HCT116 (cell line): ENCODE measurements around the gene FHIT.

Experiments used
- ATF3 ChIP-seq: IDR thresholded peaks from 2 replicates; pipeline ENCODE4 v1.6.1; 2012
- EGR1 ChIP-seq: IDR thresholded peaks from 2 replicates; pipeline ENCODE4 v1.6.1; 2012; ENCODE audit warnings: low read depth
- EZH2 ChIP-seq: fragments of 200-600 bp; sonication (generic); IDR thresholded peaks from 2 replicates; pipeline ENCODE4 v1.6.1; 2017; ENCODE audit warnings: antibody characterized with exemption, mixed run types
- EZH2phosphoT487 ChIP-seq: fragments of 200-600 bp; IDR thresholded peaks from 2 replicates; pipeline ENCODE4 v1.6.1; 2018; ENCODE audit warnings: antibody characterized with exemption, borderline replicate concordance
- POLR2A ChIP-seq: IDR thresholded peaks from 2 replicates; pipeline ENCODE4 v1.7.0; 2011; ENCODE audit warnings: borderline replicate concordance; ENCODE audit not compliant: insufficient read depth, insufficient read length; ENCODE audit errors: extremely low read depth
- POLR2AphosphoS5 ChIP-seq: IDR thresholded peaks from 2 replicates; pipeline ENCODE4 v1.6.1; 2011; ENCODE audit warnings: mild to moderate bottlenecking, low read depth, low read length, moderate library complexity
- RAD21 ChIP-seq: IDR thresholded peaks from 2 replicates; pipeline ENCODE4 v1.6.1; 2012; ENCODE audit warnings: low read depth, mild to moderate bottlenecking
- SIN3A ChIP-seq: IDR thresholded peaks from 2 replicates; pipeline ENCODE4 v1.6.1; 2012; ENCODE audit warnings: low read depth
- SP1 ChIP-seq: IDR thresholded peaks from 2 replicates; pipeline ENCODE4 v1.6.1; 2012; ENCODE audit warnings: low read depth
- TCF7L2 ChIP-seq: IDR thresholded peaks from 2 replicates; pipeline ENCODE4 v1.7.0; 2011; ENCODE audit warnings: borderline replicate concordance, inconsistent platforms; ENCODE audit not compliant: insufficient read depth, insufficient read length; ENCODE audit errors: extremely low read depth
- YY1 ChIP-seq: IDR thresholded peaks from 2 replicates; pipeline ENCODE4 v1.6.1; 2011; ENCODE audit warnings: low read length, low read depth, moderate library complexity, mild to moderate bottlenecking; ENCODE audit not compliant: insufficient replicate concordance; ENCODE audit errors: extremely low read depth
- ZNF274 ChIP-seq: fragments of 200-500 bp; sonication (Bioruptor generic); IDR thresholded peaks from 2 replicates; pipeline ENCODE4 v1.6.1; 2014; ENCODE audit warnings: mild to moderate bottlenecking, low read depth, low read length, inconsistent platforms
- TF ChIP-seq, protein P1 (sequence below), 3 experiments: fragments of 200-600 bp in 1 of 3; sonication (generic) in 1 of 3; IDR thresholded peaks in 2 of 3; conservative IDR thresholded peaks in 1 of 3; 2 replicates each; pipeline ENCODE4 v1.5.1; 2012 to 2017; ENCODE audit warnings: low read depth in 2 of 3, low read length in 2 of 3, antibody characterized with exemption in 1 of 3, borderline replicate concordance in 1 of 3, control low read depth in 1 of 3, mild to moderate bottlenecking in 1 of 3, mixed read lengths in 1 of 3, mixed run types in 1 of 3, moderate library complexity in 1 of 3; ENCODE audit not compliant: insufficient read depth in 1 of 3
- TF ChIP-seq, protein P2 (sequence below): IDR thresholded peaks from 2 replicates; pipeline ENCODE4 v1.6.1; 2012; ENCODE audit warnings: low read depth

GRCh38 chr3:60313951-60314461 is 937.2 kb downstream of the FHIT start:
- TF ChIP-seq, protein P1, sequence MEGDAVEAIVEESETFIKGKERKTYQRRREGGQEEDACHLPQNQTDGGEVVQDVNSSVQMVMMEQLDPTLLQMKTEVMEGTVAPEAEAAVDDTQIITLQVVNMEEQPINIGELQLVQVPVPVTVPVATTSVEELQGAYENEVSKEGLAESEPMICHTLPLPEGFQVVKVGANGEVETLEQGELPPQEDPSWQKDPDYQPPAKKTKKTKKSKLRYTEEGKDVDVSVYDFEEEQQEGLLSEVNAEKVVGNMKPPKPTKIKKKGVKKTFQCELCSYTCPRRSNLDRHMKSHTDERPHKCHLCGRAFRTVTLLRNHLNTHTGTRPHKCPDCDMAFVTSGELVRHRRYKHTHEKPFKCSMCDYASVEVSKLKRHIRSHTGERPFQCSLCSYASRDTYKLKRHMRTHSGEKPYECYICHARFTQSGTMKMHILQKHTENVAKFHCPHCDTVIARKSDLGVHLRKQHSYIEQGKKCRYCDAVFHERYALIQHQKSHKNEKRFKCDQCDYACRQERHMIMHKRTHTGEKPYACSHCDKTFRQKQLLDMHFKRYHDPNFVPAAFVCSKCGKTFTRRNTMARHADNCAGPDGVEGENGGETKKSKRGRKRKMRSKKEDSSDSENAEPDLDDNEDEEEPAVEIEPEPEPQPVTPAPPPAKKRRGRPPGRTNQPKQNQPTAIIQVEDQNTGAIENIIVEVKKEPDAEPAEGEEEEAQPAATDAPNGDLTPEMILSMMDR (IDR thresholded peaks at IDR 0.05 in 2 of 3, conservative IDR thresholded peaks at IDR 0.05 in 1 of 3; ENCODE audit: borderline replicate concordance in 1 of 3, insufficient read depth in 1 of 3, low read depth in 2 of 3, low read length in 2 of 3), result no peak
- TF ChIP-seq POLR2AphosphoS5, result no peak
- TF ChIP-seq EZH2phosphoT487, result no peak
- no peak for TF ChIP-seq EZH2
- TF ChIP-seq ZNF274, result no peak
- TF ChIP-seq POLR2A, result no peak
- no peak for TF ChIP-seq TCF7L2
- TF ChIP-seq EGR1, result no peak
- no peak for TF ChIP-seq ATF3
- no peak for TF ChIP-seq SP1
- TF ChIP-seq RAD21, result no peak
- no peak for TF ChIP-seq YY1
- TF ChIP-seq SIN3A, result no peak
- TF ChIP-seq, protein P2, sequence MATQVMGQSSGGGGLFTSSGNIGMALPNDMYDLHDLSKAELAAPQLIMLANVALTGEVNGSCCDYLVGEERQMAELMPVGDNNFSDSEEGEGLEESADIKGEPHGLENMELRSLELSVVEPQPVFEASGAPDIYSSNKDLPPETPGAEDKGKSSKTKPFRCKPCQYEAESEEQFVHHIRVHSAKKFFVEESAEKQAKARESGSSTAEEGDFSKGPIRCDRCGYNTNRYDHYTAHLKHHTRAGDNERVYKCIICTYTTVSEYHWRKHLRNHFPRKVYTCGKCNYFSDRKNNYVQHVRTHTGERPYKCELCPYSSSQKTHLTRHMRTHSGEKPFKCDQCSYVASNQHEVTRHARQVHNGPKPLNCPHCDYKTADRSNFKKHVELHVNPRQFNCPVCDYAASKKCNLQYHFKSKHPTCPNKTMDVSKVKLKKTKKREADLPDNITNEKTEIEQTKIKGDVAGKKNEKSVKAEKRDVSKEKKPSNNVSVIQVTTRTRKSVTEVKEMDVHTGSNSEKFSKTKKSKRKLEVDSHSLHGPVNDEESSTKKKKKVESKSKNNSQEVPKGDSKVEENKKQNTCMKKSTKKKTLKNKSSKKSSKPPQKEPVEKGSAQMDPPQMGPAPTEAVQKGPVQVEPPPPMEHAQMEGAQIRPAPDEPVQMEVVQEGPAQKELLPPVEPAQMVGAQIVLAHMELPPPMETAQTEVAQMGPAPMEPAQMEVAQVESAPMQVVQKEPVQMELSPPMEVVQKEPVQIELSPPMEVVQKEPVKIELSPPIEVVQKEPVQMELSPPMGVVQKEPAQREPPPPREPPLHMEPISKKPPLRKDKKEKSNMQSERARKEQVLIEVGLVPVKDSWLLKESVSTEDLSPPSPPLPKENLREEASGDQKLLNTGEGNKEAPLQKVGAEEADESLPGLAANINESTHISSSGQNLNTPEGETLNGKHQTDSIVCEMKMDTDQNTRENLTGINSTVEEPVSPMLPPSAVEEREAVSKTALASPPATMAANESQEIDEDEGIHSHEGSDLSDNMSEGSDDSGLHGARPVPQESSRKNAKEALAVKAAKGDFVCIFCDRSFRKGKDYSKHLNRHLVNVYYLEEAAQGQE, result no peak
